Left ventricle myocardium inferior (tissue), 1 donor: ENCODE results near the gene DOCK10. TPM values are rescaled to one million over a fixed set of nuclear protein-coding genes. Genes with fewer than 3 reads are reported as not detected.

Experiments used
- DNase-seq: peaks from one replicate; pipeline ENCODE4 v3.0.0-alpha.2; 2020
- H3K27ac ChIP-seq: fragments of 200-600 bp; replicated peaks from 2 replicates; pipeline ENCODE4 v1.8.0; 2021
- H3K27me3 ChIP-seq: fragments of 200-600 bp; 2 replicates; pipeline ENCODE4 v1.8.0; 2021; ENCODE audit warnings: low read depth
- H3K36me3 ChIP-seq: fragments of 200-600 bp; 2 replicates; pipeline ENCODE4 v1.8.0; 2021
- H3K4me1 ChIP-seq: fragments of 200-600 bp; 2 replicates; pipeline ENCODE4 v1.8.0; 2021
- H3K4me3 ChIP-seq: fragments of 200-600 bp; 2 replicates; pipeline ENCODE4 v1.8.0; 2021; ENCODE audit warnings: mild to moderate bottlenecking, moderate library complexity
- H3K9me3 ChIP-seq: fragments of 200-600 bp; replicated peaks from 2 replicates; pipeline ENCODE4 v1.8.0; 2021
- CTCF ChIP-seq: fragments of 200-600 bp; IDR thresholded peaks from 2 replicates; pipeline ENCODE4 v1.8.0; 2021; ENCODE audit warnings: antibody characterized with exemption, mild to moderate bottlenecking, borderline replicate concordance
- intact Hi-C: fragments of 100-400 bp; cut with micrococcal nuclease; formaldehyde crosslinking; loops from one replicate; pipeline ENCODE4 v1.11.0; 2022
- total RNA-seq: library from RNA; stranded (reverse); fragmentation: NEBNext Ultra II Directional; extraction: Animal tissue kit (Norgen Biotek cat#: 25700); gene quantifications from one replicate; pipeline ENCODE4 v1.2.1, GENCODE V29; 2021
- donor health status: DM: no; HTN: yes; CAD: no; lungs with severe emphysema.

Gene DOCK10
- total RNA-seq, 1 donor from 2014 or later: 1.6 TPM

GRCh38 chr2:224813578-224813977, 228.7 kb downstream of the DOCK10 start:
- no peaks in the 10 kb centered on the region for H3K36me3 ChIP-seq
- H3K9me3 ChIP-seq: peaks cover 3% of the 10 kb centered on the region
- no peak for DNase-seq
- H3K4me3 ChIP-seq: no peak overlapping the region
- no peak for TF ChIP-seq CTCF
- H3K4me1 ChIP-seq: no peaks in the 10 kb centered on the region
- H3K27me3 ChIP-seq: no peaks in the 10 kb centered on the region
- intact Hi-C loops: no loop called here
- H3K27ac ChIP-seq: no peak overlapping the region

- Histone ChIP-seq H3K27me3 (no peaks in the 10 kb centered on the region), H3K27ac (no peak overlapping the region), H3K9me3 (peaks cover 3% of the 10 kb centered on the region), H3K36me3 (no peaks in the 10 kb centered on the region), H3K4me1 (no peaks in the 10 kb centered on the region), H3K4me3 (no peak overlapping the region)
- TF ChIP-seq CTCF: no peak
- intact Hi-C loops: no loop called here
- DNase-seq: no peak
These were observed 234.9 kb downstream of the DOCK10 start for GRCh38 chr2:224807153-224807964.

DNA sequence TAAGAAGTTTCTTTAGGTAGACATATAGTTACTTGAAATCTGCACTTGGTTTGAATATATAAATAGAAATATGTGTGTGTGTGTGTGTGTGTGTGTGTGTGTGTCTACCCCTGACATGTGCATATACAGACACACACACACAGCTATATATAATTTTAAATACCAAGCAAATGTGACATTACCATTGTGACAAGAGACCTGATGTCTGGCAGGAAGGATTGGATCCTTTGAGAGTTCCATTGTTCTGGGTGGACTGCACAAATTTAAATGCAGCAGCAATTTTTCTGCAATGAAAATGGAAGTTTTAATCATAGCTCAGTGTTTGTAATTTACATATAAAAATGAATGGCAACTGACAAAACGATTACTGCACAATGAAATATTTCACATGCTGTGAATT, 238.3 kb downstream of the DOCK10 start:
- Histone ChIP-seq H3K27ac (no peak overlapping the region), H3K4me3 (no peak overlapping the region), H3K27me3 (no peaks in the 10 kb centered on the region), H3K36me3 (no peaks in the 10 kb centered on the region), H3K9me3 (no peaks in the 10 kb centered on the region), H3K4me1 (no peaks in the 10 kb centered on the region)
- no peak for TF ChIP-seq CTCF
- no peak for DNase-seq
- intact Hi-C loops: no loop called here

DNA sequence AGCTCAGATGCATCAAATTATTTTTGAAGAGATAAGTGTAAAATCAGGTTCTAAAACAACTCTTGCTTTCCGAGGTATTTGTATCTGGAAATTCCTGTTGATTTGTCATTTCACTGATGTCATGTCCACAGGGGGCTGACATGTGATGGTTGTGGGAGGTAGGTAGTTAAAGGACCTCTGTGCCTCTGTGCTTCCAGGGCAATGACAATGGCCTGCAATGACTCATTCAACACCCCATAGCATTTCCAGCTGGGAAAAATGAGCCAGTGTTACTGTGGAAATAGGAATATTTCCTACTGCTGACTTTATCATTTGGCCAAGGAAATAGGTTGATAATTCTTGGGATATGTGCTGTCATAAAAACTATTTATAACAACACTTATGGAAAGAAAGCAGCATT, 239.9 kb downstream of the DOCK10 start:
- intact Hi-C loops: no loop called here
- H3K9me3 ChIP-seq: no peaks in the 10 kb centered on the region
- H3K27me3 ChIP-seq: no peaks in the 10 kb centered on the region
- no peak for DNase-seq
- no peaks in the 10 kb centered on the region for H3K4me1 ChIP-seq
- no peak for TF ChIP-seq CTCF
- H3K4me3 ChIP-seq: no peak overlapping the region
- H3K36me3 ChIP-seq: no peaks in the 10 kb centered on the region
- no peak overlapping the region for H3K27ac ChIP-seq

GRCh38 chr2:224801360-224801759, 240.9 kb downstream of the DOCK10 start:
- no peak for TF ChIP-seq CTCF
- DNase-seq: no peak
- Histone ChIP-seq H3K36me3 (no peaks in the 10 kb centered on the region), H3K27ac (no peak overlapping the region), H3K4me3 (no peak overlapping the region), H3K9me3 (no peaks in the 10 kb centered on the region), H3K4me1 (no peaks in the 10 kb centered on the region), H3K27me3 (no peaks in the 10 kb centered on the region)
- intact Hi-C loops: no loop called here
